HEK293 (cell line): ENCODE data around the gene KCTD7.

Experiments used
- CTCF ChIA-PET: fragments of 350-600 bp; formaldehyde crosslinking; extraction: SDS; loops from one replicate; lab custom pipeline; 2021; ENCODE audit warnings: antibody characterized with exemption; lab: Yijun Ruan, JAX
- POLR2A ChIA-PET: fragments of 300-600 bp; formaldehyde crosslinking; extraction: SDS; loops from one replicate; lab custom pipeline; 2020; ENCODE audit warnings: antibody characterized with exemption, inconsistent platforms; lab: Yijun Ruan, JAX
- H3K27ac ChIP-seq: fragments of 200-500 bp; sonication (Bioruptor generic); 2 replicates; pipeline ENCODE4 v1.5.1; 2014; ENCODE audit warnings: low read depth, low read length, control low read depth, inconsistent platforms; ENCODE audit errors: extremely low read depth
- H3K36me3 ChIP-seq, 2 experiments: fragments of 200-500 bp in 1 of 2; sonication (Bioruptor generic) in 1 of 2; 1 replicate in 1 of 2; 2 replicates in 1 of 2; pipeline ENCODE4 v1.5.1; 2014 to 2017; ENCODE audit warnings: inconsistent platforms in 2 of 2, low read length in 2 of 2; ENCODE audit not compliant: control insufficient read depth in 2 of 2, insufficient read depth in 1 of 2
- H3K4me1 ChIP-seq: fragments of 200-500 bp; sonication (Bioruptor generic); 2 replicates; pipeline ENCODE4 v1.5.1; 2014; ENCODE audit warnings: mild to moderate bottlenecking, low read length, inconsistent platforms; ENCODE audit not compliant: control insufficient read depth, insufficient read depth
- H3K4me3 ChIP-seq: 2 replicates; pipeline ENCODE4 v1.5.1; 2011; ENCODE audit warnings: low read depth, mild to moderate bottlenecking, control low read depth, low read length, moderate library complexity
- H3K9me3 ChIP-seq: fragments of 200-500 bp; sonication (Bioruptor generic); 2 replicates; pipeline ENCODE4 v1.5.1; 2014; ENCODE audit warnings: low read depth, low read length, inconsistent platforms; ENCODE audit not compliant: control insufficient read depth, insufficient read depth
- EGR2 ChIP-seq: fragments of 450-650 bp; formaldehyde crosslinking; IDR thresholded peaks from 2 replicates; pipeline ENCODE4 v1.5.1; 2016; ENCODE audit warnings: low read depth, missing biosample characterization, missing genetic modification characterization
- HOXC10 ChIP-seq: sonication (generic); formaldehyde crosslinking; IDR thresholded peaks from 2 replicates; pipeline ENCODE4 v1.8.1; 2023; ENCODE audit warnings: mild to moderate bottlenecking, missing genetic modification reagents
- HOXD13 ChIP-seq: sonication (generic); formaldehyde crosslinking; IDR thresholded peaks from 2 replicates; pipeline ENCODE4 v1.8.0; 2022; ENCODE audit warnings: missing genetic modification reagents, borderline replicate concordance
- KLF7 ChIP-seq: fragments of 450-650 bp; formaldehyde crosslinking; IDR thresholded peaks from 2 replicates; pipeline ENCODE4 v1.5.1; 2016; ENCODE audit warnings: missing biosample characterization, missing genetic modification characterization, borderline replicate concordance
- MEIS1 ChIP-seq: sonication (generic); formaldehyde crosslinking; IDR thresholded peaks from 2 replicates; pipeline ENCODE4 v1.8.1; 2022; ENCODE audit warnings: missing genetic modification reagents, mild to moderate bottlenecking, borderline replicate concordance
- OVOL3 ChIP-seq: fragments of 450-650 bp; formaldehyde crosslinking; IDR thresholded peaks from 2 replicates; pipeline ENCODE4 v1.5.1; 2016; ENCODE audit warnings: missing biosample characterization, missing genetic modification characterization
- SALL2 ChIP-seq: fragments of 450-650 bp; formaldehyde crosslinking; IDR thresholded peaks from 2 replicates; pipeline ENCODE4 v1.5.0; 2017; ENCODE audit warnings: missing biosample characterization, mild to moderate bottlenecking, missing genetic modification characterization, borderline replicate concordance
- SP3 ChIP-seq: fragments of 450-650 bp; formaldehyde crosslinking; IDR thresholded peaks from 2 replicates; pipeline ENCODE4 v1.5.1; 2016; ENCODE audit warnings: missing biosample characterization, missing genetic modification characterization
- ZBTB10 ChIP-seq: fragments of 450-650 bp; formaldehyde crosslinking; IDR thresholded peaks from 2 replicates; pipeline ENCODE4 v1.5.1; 2016; ENCODE audit warnings: missing biosample characterization, missing genetic modification characterization
- ZBTB6 ChIP-seq: fragments of 450-650 bp; formaldehyde crosslinking; IDR thresholded peaks from 2 replicates; pipeline ENCODE4 v1.5.1; 2017; ENCODE audit warnings: missing biosample characterization, missing genetic modification characterization
- ZFHX2 ChIP-seq: fragments of 450-650 bp; formaldehyde crosslinking; conservative IDR thresholded peaks from 2 replicates; pipeline ENCODE4 v1.5.1; 2016; ENCODE audit warnings: missing biosample characterization, missing genetic modification characterization
- ZFP69B ChIP-seq: fragments of 450-650 bp; formaldehyde crosslinking; IDR thresholded peaks from 2 replicates; pipeline ENCODE4 v1.5.1; 2016; ENCODE audit warnings: missing biosample characterization, missing genetic modification characterization
- ZNF202 ChIP-seq: fragments of 450-650 bp; formaldehyde crosslinking; IDR thresholded peaks from 2 replicates; pipeline ENCODE4 v1.5.1; 2016; ENCODE audit warnings: missing biosample characterization, missing genetic modification characterization, borderline replicate concordance
- ZNF214 ChIP-seq: fragments of 450-650 bp; formaldehyde crosslinking; IDR thresholded peaks from 2 replicates; pipeline ENCODE4 v1.5.1; 2017; ENCODE audit warnings: missing biosample characterization, mild to moderate bottlenecking, missing genetic modification characterization, borderline replicate concordance
- ZNF221 ChIP-seq: fragments of 450-650 bp; formaldehyde crosslinking; IDR thresholded peaks from 2 replicates; pipeline ENCODE4 v1.5.1; 2017; ENCODE audit warnings: missing biosample characterization, missing genetic modification characterization, borderline replicate concordance
- ZNF341 ChIP-seq: fragments of 450-650 bp; formaldehyde crosslinking; IDR thresholded peaks from 2 replicates; pipeline ENCODE4; 2016; ENCODE audit warnings: low read depth, missing biosample characterization, missing genetic modification characterization
- ZNF510 ChIP-seq: fragments of 450-650 bp; formaldehyde crosslinking; IDR thresholded peaks from 2 replicates; pipeline ENCODE4 v1.5.1; 2018; ENCODE audit warnings: mild to moderate bottlenecking, missing genetic modification characterization, missing biosample characterization; ENCODE audit not compliant: insufficient replicate concordance
- ZNF514 ChIP-seq: fragments of 450-650 bp; formaldehyde crosslinking; IDR thresholded peaks from 2 replicates; pipeline ENCODE4 v1.5.1; 2016; ENCODE audit warnings: missing biosample characterization, missing genetic modification characterization
- ZNF707 ChIP-seq: fragments of 450-650 bp; formaldehyde crosslinking; IDR thresholded peaks from 2 replicates; pipeline ENCODE4 v1.5.1; 2016; ENCODE audit warnings: missing biosample characterization, missing genetic modification characterization
- TF ChIP-seq, protein P1 (sequence below): fragments of 450-650 bp; formaldehyde crosslinking; IDR thresholded peaks from 2 replicates; pipeline ENCODE4 v1.5.1; 2016; ENCODE audit warnings: missing biosample characterization, missing genetic modification characterization

KCTD7 gene

GRCh38 chr7:66629222-66630062 is 761 bp downstream of the KCTD7 start:
- CTCF ChIA-PET: interaction anchor here (1.0 kb wide), 1 partner anchor 53 kb away, joined by 3 read pairs; no protein-coding TSS in a partner anchor
- Histone ChIP-seq H3K36me3 (peaks cover 0 to 2% of the 10 kb centered on the region in 2 experiments; a peak in 1 of 3 replicates), H3K4me1 (0 out of 2 replicates have a peak, but pooled peaks cover 2% of the 10 kb centered on the region), H3K27ac (peak overlapping the region; percentile 53; the same call in 1 of the 2 replicates), H3K4me3 (peak overlapping the region; percentile 68), H3K9me3 (no peaks in the 10 kb centered on the region)
- POLR2A ChIA-PET: interaction anchor here (0.6 to 3.0 kb wide), 17 partner anchors 11 to 1470 kb away, joined by 3 to 17 read pairs (median 3); partner anchors contain the start of gene RABGEF1
- TF ChIP-seq ZFHX2 (tag by site-specific recombination): peak; percentile 55; the same call in 1 of the 2 replicates
- 0 out of 2 replicates have a peak, but pooled peaks have one; percentile 31 for TF ChIP-seq SP3 (tag by site-specific recombination)
- TF ChIP-seq, protein P1, sequence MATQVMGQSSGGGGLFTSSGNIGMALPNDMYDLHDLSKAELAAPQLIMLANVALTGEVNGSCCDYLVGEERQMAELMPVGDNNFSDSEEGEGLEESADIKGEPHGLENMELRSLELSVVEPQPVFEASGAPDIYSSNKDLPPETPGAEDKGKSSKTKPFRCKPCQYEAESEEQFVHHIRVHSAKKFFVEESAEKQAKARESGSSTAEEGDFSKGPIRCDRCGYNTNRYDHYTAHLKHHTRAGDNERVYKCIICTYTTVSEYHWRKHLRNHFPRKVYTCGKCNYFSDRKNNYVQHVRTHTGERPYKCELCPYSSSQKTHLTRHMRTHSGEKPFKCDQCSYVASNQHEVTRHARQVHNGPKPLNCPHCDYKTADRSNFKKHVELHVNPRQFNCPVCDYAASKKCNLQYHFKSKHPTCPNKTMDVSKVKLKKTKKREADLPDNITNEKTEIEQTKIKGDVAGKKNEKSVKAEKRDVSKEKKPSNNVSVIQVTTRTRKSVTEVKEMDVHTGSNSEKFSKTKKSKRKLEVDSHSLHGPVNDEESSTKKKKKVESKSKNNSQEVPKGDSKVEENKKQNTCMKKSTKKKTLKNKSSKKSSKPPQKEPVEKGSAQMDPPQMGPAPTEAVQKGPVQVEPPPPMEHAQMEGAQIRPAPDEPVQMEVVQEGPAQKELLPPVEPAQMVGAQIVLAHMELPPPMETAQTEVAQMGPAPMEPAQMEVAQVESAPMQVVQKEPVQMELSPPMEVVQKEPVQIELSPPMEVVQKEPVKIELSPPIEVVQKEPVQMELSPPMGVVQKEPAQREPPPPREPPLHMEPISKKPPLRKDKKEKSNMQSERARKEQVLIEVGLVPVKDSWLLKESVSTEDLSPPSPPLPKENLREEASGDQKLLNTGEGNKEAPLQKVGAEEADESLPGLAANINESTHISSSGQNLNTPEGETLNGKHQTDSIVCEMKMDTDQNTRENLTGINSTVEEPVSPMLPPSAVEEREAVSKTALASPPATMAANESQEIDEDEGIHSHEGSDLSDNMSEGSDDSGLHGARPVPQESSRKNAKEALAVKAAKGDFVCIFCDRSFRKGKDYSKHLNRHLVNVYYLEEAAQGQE: no peak
- no peak for TF ChIP-seq ZNF510 (tag by site-specific recombination)
- TF ChIP-seq EGR2: peak; percentile 50; the same call in 1 of the 2 replicates
- no peak for TF ChIP-seq MEIS1
- TF ChIP-seq ZNF514 (tag by site-specific recombination): no peak

GRCh38 chr7:66630531-66630930 is 1.9 kb downstream of the KCTD7 start:
- ChIA-PET CTCF (no interaction called here), POLR2A (interaction anchor here (0.7 kb wide), 2 partner anchors 23 to 110 kb away, joined by 3 read pairs; partner anchors contain the start of gene RABGEF1)
- no peak overlapping the region for H3K27ac ChIP-seq
- no peak overlapping the region for H3K4me3 ChIP-seq
- peaks cover 0 to 3% of the 10 kb centered on the region in 2 experiments; a peak in 1 of 3 replicates for H3K36me3 ChIP-seq
- H3K9me3 ChIP-seq: no peaks in the 10 kb centered on the region
- peak; percentile 80 for TF ChIP-seq ZNF214
- TF ChIP-seq KLF7 (tag by site-specific recombination): no peak
- H3K4me1 ChIP-seq: 0 out of 2 replicates have a peak, but pooled peaks cover 2% of the 10 kb centered on the region

DNA sequence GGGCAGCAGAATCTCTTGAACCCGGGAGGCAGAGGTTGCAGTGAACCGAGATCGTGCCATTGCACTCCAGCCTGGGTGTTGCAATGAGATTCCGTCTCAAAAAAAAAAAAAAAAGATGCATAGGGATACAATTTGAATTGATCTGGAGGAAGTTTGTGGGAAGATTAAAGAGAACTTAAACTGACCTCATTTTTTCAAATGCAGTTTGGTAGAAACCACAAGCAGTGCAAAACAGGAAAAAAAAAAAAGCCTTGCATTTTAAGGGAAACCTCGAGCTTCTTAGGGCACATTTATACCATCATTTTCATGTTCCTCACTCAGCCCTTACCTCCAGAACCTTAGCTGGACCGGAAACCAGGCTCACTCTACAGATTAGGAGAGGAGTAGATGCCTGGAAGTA is 2.8 kb downstream of the KCTD7 start:
- CTCF ChIA-PET: no interaction called here
- Histone ChIP-seq H3K9me3 (no peaks in the 10 kb centered on the region), H3K4me3 (no peak overlapping the region), H3K4me1 (0 out of 2 replicates have a peak, but pooled peaks cover 2% of the 10 kb centered on the region), H3K27ac (no peak overlapping the region), H3K36me3 (peaks cover 0 to 3% of the 10 kb centered on the region in 2 experiments; a peak in 1 of 3 replicates)
- POLR2A ChIA-PET: interaction anchor here (0.7 kb wide), 1 partner anchor 22 kb away, joined by 3 read pairs; no protein-coding TSS in a partner anchor
- no peak for TF ChIP-seq ZNF202 (tag by site-specific recombination)
- TF ChIP-seq ZBTB10 (tag by site-specific recombination): no peak
- no peak for TF ChIP-seq HOXD13 (CRISPR knock-in tag)
- TF ChIP-seq OVOL3 (tag by site-specific recombination): no peak
- TF ChIP-seq HOXC10 (CRISPR knock-in tag): no peak
- TF ChIP-seq SALL2 (tag by site-specific recombination): no peak
- TF ChIP-seq ZNF341 (tag by site-specific recombination): no peak
- no peak for TF ChIP-seq ZNF707 (tag by site-specific recombination)
- TF ChIP-seq ZFP69B (tag by site-specific recombination): no peak
- TF ChIP-seq ZNF221 (tag by site-specific recombination): no peak
- no peak for TF ChIP-seq ZBTB6 (tag by site-specific recombination)
